HepG2 (cell line): Measurements from ENCODE around the gene ENO1. TPM values are rescaled to one million over a fixed set of nuclear protein-coding genes. Genes with fewer than 3 reads are reported as not detected.
A peak's percentile ranks its signal among the peaks of the same experiment; 100 is the strongest.

Experiments used
- CEBPZ ChIP-seq: IDR thresholded peaks from 2 replicates; pipeline ENCODE4 v1.6.1; 2012; ENCODE audit warnings: low read length, improper control_type of control experiment
- DNMT3B ChIP-seq: conservative IDR thresholded peaks from 2 replicates; pipeline ENCODE4 v1.6.1; 2016; ENCODE audit warnings: missing biosample characterization, control low read depth
- E2F1 ChIP-seq: sonication (generic); formaldehyde crosslinking; IDR thresholded peaks from 2 replicates; pipeline ENCODE4 v1.5.0; 2020; ENCODE audit warnings: missing genetic modification reagents
- E2F5 ChIP-seq: sonication (generic); formaldehyde crosslinking; conservative IDR thresholded peaks from 2 replicates; pipeline ENCODE4 v1.4.0; 2020; ENCODE audit warnings: missing genetic modification reagents
- MAF1 ChIP-seq: sonication (generic); formaldehyde crosslinking; IDR thresholded peaks from 2 replicates; pipeline ENCODE4 v1.5.0; 2020; ENCODE audit warnings: missing genetic modification reagents, borderline replicate concordance
- MAFK ChIP-seq, 2 experiments: IDR thresholded peaks in 1 of 2; conservative IDR thresholded peaks in 1 of 2; 2 replicates each; pipeline ENCODE4 v1.6.1; 2011; ENCODE audit warnings: improper control_type of control experiment in 2 of 2, low read length in 2 of 2
- MIER2 ChIP-seq: IDR thresholded peaks from 2 replicates; pipeline ENCODE4 v1.6.1; 2016; ENCODE audit warnings: missing biosample characterization, missing genetic modification reagents
- MTA3 ChIP-seq: sonication (generic); formaldehyde crosslinking; IDR thresholded peaks from 2 replicates; pipeline ENCODE4 v1.4.0; 2020; ENCODE audit warnings: missing genetic modification reagents
- SMYD3 ChIP-seq: sonication (generic); formaldehyde crosslinking; IDR thresholded peaks from 2 replicates; pipeline ENCODE4 v1.8.1; 2023; ENCODE audit warnings: mild to moderate bottlenecking, missing genetic modification reagents
- TEAD2 ChIP-seq: sonication (generic); formaldehyde crosslinking; IDR thresholded peaks from 2 replicates; pipeline ENCODE4 v1.9.0; 2021; ENCODE audit warnings: missing genetic modification reagents
- WIZ ChIP-seq: sonication (generic); formaldehyde crosslinking; IDR thresholded peaks from 2 replicates; pipeline ENCODE4 v1.5.1; 2020; ENCODE audit warnings: mild to moderate bottlenecking, missing genetic modification reagents
- ZBTB42 ChIP-seq: sonication (generic); formaldehyde crosslinking; IDR thresholded peaks from 2 replicates; pipeline ENCODE4 v1.5.0; 2020; ENCODE audit warnings: mild to moderate bottlenecking, missing genetic modification reagents
- ZKSCAN8 ChIP-seq: IDR thresholded peaks from 2 replicates; pipeline ENCODE4 v1.6.1; 2016; ENCODE audit warnings: borderline replicate concordance, missing genetic modification reagents, missing compliant biosample characterization
- ZNF510 ChIP-seq: sonication (generic); formaldehyde crosslinking; IDR thresholded peaks from 2 replicates; pipeline ENCODE4 v1.4.0; 2020; ENCODE audit warnings: low read depth, mild to moderate bottlenecking, missing genetic modification reagents
- ZNF552 ChIP-seq: sonication (generic); formaldehyde crosslinking; IDR thresholded peaks from 2 replicates; pipeline ENCODE4 v1.9.0; 2022; ENCODE audit warnings: missing genetic modification reagents, mild to moderate bottlenecking, borderline replicate concordance
- ZNF577 ChIP-seq: sonication (generic); formaldehyde crosslinking; IDR thresholded peaks from 2 replicates; pipeline ENCODE4 v1.4.0; 2020; ENCODE audit warnings: mild to moderate bottlenecking, low read depth, missing genetic modification reagents, borderline replicate concordance
- ZNF710 ChIP-seq: sonication (generic); formaldehyde crosslinking; IDR thresholded peaks from 2 replicates; pipeline ENCODE4 v1.5.0; 2020; ENCODE audit warnings: mild to moderate bottlenecking, missing genetic modification reagents, borderline replicate concordance
- ZNF766 ChIP-seq: sonication (generic); formaldehyde crosslinking; IDR thresholded peaks from 2 replicates; pipeline ENCODE4 v1.5.0; 2020; ENCODE audit warnings: missing genetic modification reagents, borderline replicate concordance
- ZNF772 ChIP-seq: sonication (generic); formaldehyde crosslinking; IDR thresholded peaks from 2 replicates; pipeline ENCODE4 v1.5.0; 2020; ENCODE audit warnings: mild to moderate bottlenecking, missing genetic modification reagents
- polyA plus RNA-seq, 8 experiments: library from polyadenylated mRNA; depleted of rRNA in 3 of 8; stranded (reverse) in 7 of 8; unstranded in 1 of 8; fragments of >200 nt; fragmentation: Illumina TruSeq in 4 of 8; extraction: Trizol in 4 of 8; gene quantifications; 2 replicates each; pipeline versions ENCODE4 v1.2.1 to v1.2.3, GENCODE V29; 2011 to 2016; ENCODE audit warnings: low read depth in 4 of 8, missing spikeins in 1 of 8, mixed read lengths in 1 of 8; ENCODE audit not compliant: insufficient read depth in 1 of 8
- total RNA-seq, 5 experiments: library from RNA; depleted of rRNA; stranded (reverse); fragments of >200 nt; fragmentation: Illumina TruSeq; extraction: Trizol; gene quantifications; 2 replicates each; pipeline ENCODE4 v1.2.3, GENCODE V29; 2016; ENCODE audit warnings: low read depth in 1 of 5

Gene ENO1
- total and polyA plus RNA-seq, 2 of the 13 experiments (the other 11 are each of a cell fraction or from before 2014, with no cell fraction given): 1,559 to 3,103 TPM

GRCh38 chr1:8866173-8866791 lies 12.2 kb downstream of the ENO1 start (continued):
- no peak for TF ChIP-seq ZBTB42 (CRISPR knock-in tag)
- no peak for TF ChIP-seq ZNF552 (CRISPR knock-in tag)
- no peak for TF ChIP-seq DNMT3B
- TF ChIP-seq ZNF510: no peak
- no peak for TF ChIP-seq ZNF772 (CRISPR knock-in tag)
- no peak for TF ChIP-seq MAFK (conservative IDR thresholded peaks at IDR 0.05 in 1 of 2, IDR thresholded peaks at IDR 0.05 in 1 of 2; ENCODE audit: low read length in 2 of 2)
- TF ChIP-seq ZNF577 (CRISPR knock-in tag): no peak
- TF ChIP-seq WIZ: 0 out of 2 replicates have a peak, but pooled peaks have one; percentile 26
- no peak for TF ChIP-seq ZKSCAN8 (CRISPR knock-in tag)
- no peak for TF ChIP-seq TEAD2 (CRISPR knock-in tag)
- TF ChIP-seq E2F1 (CRISPR knock-in tag): peak; percentile 42; the same call in 1 of the 2 replicates
- TF ChIP-seq ZNF766 (CRISPR knock-in tag): no peak
- TF ChIP-seq MIER2: no peak
- TF ChIP-seq SMYD3 (CRISPR knock-in tag): no peak
- no peak for TF ChIP-seq CEBPZ
- no peak for TF ChIP-seq E2F5 (CRISPR knock-in tag)
- TF ChIP-seq ZNF710 (CRISPR knock-in tag): no peak
- no peak for TF ChIP-seq MAF1 (CRISPR knock-in tag)
- no peak for TF ChIP-seq MTA3 (CRISPR knock-in tag)
